ENCODE measurements around the gene SPTB.

DNA sequence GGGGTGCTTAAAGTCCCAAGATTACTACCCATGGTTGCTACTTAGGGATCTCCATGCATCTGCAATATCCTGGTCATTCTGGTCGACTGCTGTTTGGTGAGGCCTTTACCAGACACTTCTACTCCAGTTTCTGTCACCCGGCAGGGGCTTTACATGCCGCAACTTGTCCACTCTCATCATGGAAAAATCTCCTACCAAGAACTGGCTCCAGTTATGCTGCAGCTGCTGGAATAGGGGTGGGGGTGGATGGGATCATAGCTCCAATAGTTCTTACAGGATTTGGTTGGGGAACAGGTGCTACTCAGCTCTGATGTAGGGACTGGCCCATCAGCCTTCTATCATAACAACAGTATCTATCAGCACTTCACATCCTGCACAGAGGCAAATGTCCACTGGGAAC, 51.6 kb downstream of the SPTB start:
- TF ChIP-seq, protein P1, sequence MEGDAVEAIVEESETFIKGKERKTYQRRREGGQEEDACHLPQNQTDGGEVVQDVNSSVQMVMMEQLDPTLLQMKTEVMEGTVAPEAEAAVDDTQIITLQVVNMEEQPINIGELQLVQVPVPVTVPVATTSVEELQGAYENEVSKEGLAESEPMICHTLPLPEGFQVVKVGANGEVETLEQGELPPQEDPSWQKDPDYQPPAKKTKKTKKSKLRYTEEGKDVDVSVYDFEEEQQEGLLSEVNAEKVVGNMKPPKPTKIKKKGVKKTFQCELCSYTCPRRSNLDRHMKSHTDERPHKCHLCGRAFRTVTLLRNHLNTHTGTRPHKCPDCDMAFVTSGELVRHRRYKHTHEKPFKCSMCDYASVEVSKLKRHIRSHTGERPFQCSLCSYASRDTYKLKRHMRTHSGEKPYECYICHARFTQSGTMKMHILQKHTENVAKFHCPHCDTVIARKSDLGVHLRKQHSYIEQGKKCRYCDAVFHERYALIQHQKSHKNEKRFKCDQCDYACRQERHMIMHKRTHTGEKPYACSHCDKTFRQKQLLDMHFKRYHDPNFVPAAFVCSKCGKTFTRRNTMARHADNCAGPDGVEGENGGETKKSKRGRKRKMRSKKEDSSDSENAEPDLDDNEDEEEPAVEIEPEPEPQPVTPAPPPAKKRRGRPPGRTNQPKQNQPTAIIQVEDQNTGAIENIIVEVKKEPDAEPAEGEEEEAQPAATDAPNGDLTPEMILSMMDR (IDR thresholded peaks at IDR 0.05): no peak
- TF ChIP-seq POLR2AphosphoS5 (IDR thresholded peaks at IDR 0.05; ENCODE audit: low read depth, low read length): no peak
- TF ChIP-seq SIN3A (IDR thresholded peaks at IDR 0.05; ENCODE audit: borderline replicate concordance, insufficient read depth, low read depth, low read length): no peak
- TF ChIP-seq, protein P2, sequence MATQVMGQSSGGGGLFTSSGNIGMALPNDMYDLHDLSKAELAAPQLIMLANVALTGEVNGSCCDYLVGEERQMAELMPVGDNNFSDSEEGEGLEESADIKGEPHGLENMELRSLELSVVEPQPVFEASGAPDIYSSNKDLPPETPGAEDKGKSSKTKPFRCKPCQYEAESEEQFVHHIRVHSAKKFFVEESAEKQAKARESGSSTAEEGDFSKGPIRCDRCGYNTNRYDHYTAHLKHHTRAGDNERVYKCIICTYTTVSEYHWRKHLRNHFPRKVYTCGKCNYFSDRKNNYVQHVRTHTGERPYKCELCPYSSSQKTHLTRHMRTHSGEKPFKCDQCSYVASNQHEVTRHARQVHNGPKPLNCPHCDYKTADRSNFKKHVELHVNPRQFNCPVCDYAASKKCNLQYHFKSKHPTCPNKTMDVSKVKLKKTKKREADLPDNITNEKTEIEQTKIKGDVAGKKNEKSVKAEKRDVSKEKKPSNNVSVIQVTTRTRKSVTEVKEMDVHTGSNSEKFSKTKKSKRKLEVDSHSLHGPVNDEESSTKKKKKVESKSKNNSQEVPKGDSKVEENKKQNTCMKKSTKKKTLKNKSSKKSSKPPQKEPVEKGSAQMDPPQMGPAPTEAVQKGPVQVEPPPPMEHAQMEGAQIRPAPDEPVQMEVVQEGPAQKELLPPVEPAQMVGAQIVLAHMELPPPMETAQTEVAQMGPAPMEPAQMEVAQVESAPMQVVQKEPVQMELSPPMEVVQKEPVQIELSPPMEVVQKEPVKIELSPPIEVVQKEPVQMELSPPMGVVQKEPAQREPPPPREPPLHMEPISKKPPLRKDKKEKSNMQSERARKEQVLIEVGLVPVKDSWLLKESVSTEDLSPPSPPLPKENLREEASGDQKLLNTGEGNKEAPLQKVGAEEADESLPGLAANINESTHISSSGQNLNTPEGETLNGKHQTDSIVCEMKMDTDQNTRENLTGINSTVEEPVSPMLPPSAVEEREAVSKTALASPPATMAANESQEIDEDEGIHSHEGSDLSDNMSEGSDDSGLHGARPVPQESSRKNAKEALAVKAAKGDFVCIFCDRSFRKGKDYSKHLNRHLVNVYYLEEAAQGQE (IDR thresholded peaks at IDR 0.05; ENCODE audit: insufficient read depth in 1 of 2, low read depth in 2 of 2, low read length in 1 of 2): no peak
